Measurements from ENCODE around the gene SLX4IP.

DNA sequence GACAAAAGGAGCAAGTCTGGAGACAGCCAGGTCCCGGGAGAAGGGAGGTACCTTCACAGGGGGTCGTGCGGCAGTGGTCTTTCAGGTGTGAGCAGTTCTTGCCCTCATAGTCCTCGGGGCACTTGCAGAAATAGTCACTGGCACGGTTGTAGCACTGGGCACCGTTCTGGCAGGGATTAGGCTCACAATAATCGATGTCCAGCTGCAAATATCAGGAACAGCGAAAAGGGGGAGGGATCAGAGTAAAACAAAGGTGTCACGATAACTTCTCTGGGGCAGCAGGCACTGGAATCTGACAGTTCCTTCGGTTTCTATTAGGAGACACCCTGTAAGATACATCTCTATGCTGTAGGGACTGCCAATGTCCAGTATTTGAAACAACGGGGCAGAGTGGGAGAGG, 212.8 kb downstream of the SLX4IP start:
- TF ChIP-seq, protein P1, sequence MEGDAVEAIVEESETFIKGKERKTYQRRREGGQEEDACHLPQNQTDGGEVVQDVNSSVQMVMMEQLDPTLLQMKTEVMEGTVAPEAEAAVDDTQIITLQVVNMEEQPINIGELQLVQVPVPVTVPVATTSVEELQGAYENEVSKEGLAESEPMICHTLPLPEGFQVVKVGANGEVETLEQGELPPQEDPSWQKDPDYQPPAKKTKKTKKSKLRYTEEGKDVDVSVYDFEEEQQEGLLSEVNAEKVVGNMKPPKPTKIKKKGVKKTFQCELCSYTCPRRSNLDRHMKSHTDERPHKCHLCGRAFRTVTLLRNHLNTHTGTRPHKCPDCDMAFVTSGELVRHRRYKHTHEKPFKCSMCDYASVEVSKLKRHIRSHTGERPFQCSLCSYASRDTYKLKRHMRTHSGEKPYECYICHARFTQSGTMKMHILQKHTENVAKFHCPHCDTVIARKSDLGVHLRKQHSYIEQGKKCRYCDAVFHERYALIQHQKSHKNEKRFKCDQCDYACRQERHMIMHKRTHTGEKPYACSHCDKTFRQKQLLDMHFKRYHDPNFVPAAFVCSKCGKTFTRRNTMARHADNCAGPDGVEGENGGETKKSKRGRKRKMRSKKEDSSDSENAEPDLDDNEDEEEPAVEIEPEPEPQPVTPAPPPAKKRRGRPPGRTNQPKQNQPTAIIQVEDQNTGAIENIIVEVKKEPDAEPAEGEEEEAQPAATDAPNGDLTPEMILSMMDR (conservative IDR thresholded peaks at IDR 0.05 in 1 of 2, IDR thresholded peaks at IDR 0.05 in 1 of 2; ENCODE audit: low read depth in 1 of 2, low read length in 2 of 2), result no peak
- no peak for TF ChIP-seq EZH2 (IDR thresholded peaks at IDR 0.05; ENCODE audit: low read length, missing control alignments)
